ENCODE data around the gene MTMR2. TPM values are rescaled to one million over a fixed set of nuclear protein-coding genes. Genes with fewer than 3 reads are reported as not detected.
A peak's percentile ranks its signal among the peaks of the same experiment; 100 is the strongest.
"Not testable (repeated sequence)": the region's sequence is repeated elsewhere in the genome, so short reads cannot be mapped to it uniquely, and the experiment has no call there.

MTMR2 gene
- total RNA-seq, 2 donors from 2014 or later = 36.3 to 40.1 TPM

DNA sequence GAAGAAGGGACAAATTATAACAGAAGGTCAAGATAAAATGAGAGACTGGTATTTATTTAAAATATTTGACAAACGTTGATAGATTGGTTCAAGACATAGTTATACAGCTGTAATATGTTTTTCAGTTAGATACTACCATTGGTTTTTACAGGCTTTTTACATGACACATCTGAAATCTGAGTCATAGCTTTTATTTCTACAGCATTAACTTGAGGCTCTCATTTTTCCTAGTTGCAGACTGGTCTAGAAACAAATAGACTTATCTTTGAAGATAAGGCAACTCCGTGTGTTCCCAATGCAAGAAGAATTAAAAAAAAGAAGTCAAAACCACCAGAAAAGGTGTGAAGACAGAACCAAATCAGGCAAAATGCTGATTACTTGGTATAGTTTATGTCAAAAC, 102.3 kb downstream of the MTMR2 start:
- DNase-seq = no peak
- H3K4me3 Mint-ChIP-seq = no peak overlapping the region
- no peak for ATAC-seq (replicated peaks in 1 of 2)
- H3K27me3 Mint-ChIP-seq (ENCODE audit: low read depth) = no peaks in the 10 kb centered on the region
- H3K9me3 Mint-ChIP-seq = no peaks in the 10 kb centered on the region
- H3K4me1 Mint-ChIP-seq (ENCODE audit: low read depth) = no peaks in the 10 kb centered on the region
- H3K36me3 Mint-ChIP-seq (ENCODE audit: insufficient read depth in 2 of 2) = peaks cover 12 to 35% of the 10 kb centered on the region in 2 donors
- H3K27ac Mint-ChIP-seq = peak overlapping the region; percentile 85

DNA sequence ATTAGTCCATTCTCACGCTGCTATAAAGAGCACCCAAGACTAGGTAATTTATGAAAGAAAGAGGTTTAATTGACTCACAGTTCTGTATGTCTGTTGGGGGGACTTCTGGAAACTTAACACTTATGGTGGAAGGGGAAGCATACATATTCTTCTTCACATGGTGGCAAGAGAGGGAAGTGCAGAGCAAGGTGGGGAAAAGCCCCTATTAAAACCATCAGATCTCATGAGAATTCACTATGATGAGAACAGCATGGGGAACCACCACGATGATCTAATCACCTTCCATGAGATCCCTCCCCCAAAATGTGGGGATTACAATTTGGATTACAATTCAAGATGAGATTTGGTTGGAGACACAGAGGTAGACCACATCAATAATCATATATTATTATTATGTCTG, 107.9 kb downstream of the MTMR2 start:
- no peak overlapping the region for H3K27ac Mint-ChIP-seq
- no peaks in the 10 kb centered on the region for H3K9me3 Mint-ChIP-seq
- H3K4me1 Mint-ChIP-seq (ENCODE audit: low read depth) = peaks cover 6% of the 10 kb centered on the region
- ATAC-seq (replicated peaks in 1 of 2) (no peak), DNase-seq (no peak)
- peaks cover 12 to 24% of the 10 kb centered on the region in 2 donors for H3K36me3 Mint-ChIP-seq (ENCODE audit: insufficient read depth in 2 of 2)
- no peaks in the 10 kb centered on the region for H3K27me3 Mint-ChIP-seq (ENCODE audit: low read depth)
- H3K4me3 Mint-ChIP-seq = no peak overlapping the region

DNA sequence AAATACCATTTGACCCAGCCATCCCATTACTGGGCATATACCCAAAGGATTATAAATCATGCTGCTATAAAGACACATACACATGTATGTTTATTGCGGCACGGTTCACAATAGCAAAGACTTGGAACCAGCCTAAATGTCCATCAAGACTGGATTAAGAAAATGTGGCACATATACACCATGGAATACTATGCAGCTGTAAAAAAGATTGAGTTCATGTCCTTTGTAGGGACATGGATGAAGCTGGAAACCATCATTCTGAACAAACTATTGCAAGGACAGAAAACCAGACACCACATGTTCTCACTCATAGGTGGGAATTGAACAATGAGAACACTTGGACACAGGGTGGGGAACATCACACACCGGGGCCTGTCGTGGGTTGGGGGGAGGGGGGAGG, 112.9 kb downstream of the MTMR2 start:
- not testable (repeated sequence) for ATAC-seq (replicated peaks in 1 of 2); H3K27me3 Mint-ChIP-seq (ENCODE audit: low read depth); H3K4me1 Mint-ChIP-seq (ENCODE audit: low read depth); H3K27ac Mint-ChIP-seq; H3K4me3 Mint-ChIP-seq; DNase-seq
- Mint-ChIP-seq H3K36me3 (ENCODE audit: insufficient read depth in 2 of 2) (peaks cover 11 to 28% of the 10 kb centered on the region in 2 donors), H3K9me3 (peaks cover 6 to 10% of the 10 kb centered on the region in 2 donors)

GRCh38 chr11:95806464-95806863, 117.4 kb downstream of the MTMR2 start:
- not testable (repeated sequence) for H3K27me3 Mint-ChIP-seq (ENCODE audit: low read depth); H3K4me3 Mint-ChIP-seq; ATAC-seq (replicated peaks in 1 of 2); H3K4me1 Mint-ChIP-seq (ENCODE audit: low read depth); H3K27ac Mint-ChIP-seq; DNase-seq
- Mint-ChIP-seq H3K9me3 (peaks cover 6 to 10% of the 10 kb centered on the region in 2 donors), H3K36me3 (ENCODE audit: insufficient read depth in 2 of 2) (peaks cover 12 to 43% of the 10 kb centered on the region in 2 donors)

- no peaks in the 10 kb centered on the region for H3K4me1 Mint-ChIP-seq (ENCODE audit: low read depth)
- H3K4me3 Mint-ChIP-seq = no peak overlapping the region
- H3K9me3 Mint-ChIP-seq = peaks cover 6 to 10% of the 10 kb centered on the region in 2 donors
- H3K27ac Mint-ChIP-seq = no peak overlapping the region
- peaks cover 10 to 49% of the 10 kb centered on the region in 2 donors for H3K36me3 Mint-ChIP-seq (ENCODE audit: insufficient read depth in 2 of 2)
- no peak for DNase-seq
- ATAC-seq (replicated peaks in 1 of 2) = no peak
- no peaks in the 10 kb centered on the region for H3K27me3 Mint-ChIP-seq (ENCODE audit: low read depth)
These were observed 118.0 kb downstream of the MTMR2 start for GRCh38 chr11:95805869-95806268.

DNA sequence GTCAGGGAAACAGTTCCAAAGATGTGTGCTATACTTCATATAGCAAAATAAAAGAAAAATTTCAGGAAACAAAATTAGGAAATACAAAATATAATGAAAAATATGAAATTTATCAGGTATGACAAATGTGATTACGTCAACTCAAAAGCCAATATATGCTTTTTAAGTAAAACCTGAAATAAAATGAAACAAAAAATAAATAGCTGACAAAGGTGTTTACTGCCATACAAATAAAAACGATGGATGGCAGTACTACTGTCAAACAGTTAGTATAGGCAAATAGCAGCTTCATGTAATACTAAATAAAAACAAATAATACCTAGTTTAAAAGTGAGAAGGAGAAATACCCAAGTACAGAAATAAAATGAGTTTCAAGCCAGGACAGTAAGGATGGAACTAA, 119.9 kb downstream of the MTMR2 start:
- no peaks in the 10 kb centered on the region for H3K4me1 Mint-ChIP-seq (ENCODE audit: low read depth)
- no peak overlapping the region for H3K27ac Mint-ChIP-seq
- H3K36me3 Mint-ChIP-seq (ENCODE audit: insufficient read depth in 2 of 2) = peaks cover 15 to 61% of the 10 kb centered on the region in 2 donors
- H3K4me3 Mint-ChIP-seq = no peak overlapping the region
- no peaks in the 10 kb centered on the region for H3K27me3 Mint-ChIP-seq (ENCODE audit: low read depth)
- no peak for ATAC-seq (replicated peaks in 1 of 2)
- peaks cover 5 to 9% of the 10 kb centered on the region in 2 donors for H3K9me3 Mint-ChIP-seq
- no peak for DNase-seq

DNA sequence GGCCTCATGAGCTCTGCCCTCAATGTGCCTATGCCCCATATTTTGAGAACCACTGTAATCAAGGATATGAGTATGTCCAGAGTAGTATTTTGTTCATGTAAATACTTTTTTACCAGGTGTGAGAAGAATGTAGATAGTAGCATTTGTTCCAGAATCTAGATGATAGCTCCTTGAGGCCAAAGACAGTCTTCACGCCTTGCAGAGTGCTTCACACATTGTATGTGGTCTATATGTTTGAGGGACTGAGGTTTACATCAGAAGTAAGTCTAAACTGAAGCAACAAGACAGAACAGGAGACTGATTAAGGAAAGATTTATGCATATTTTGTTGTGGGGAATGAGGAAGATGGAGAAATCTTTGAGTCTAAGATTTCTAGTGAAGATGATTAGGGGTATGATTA, 121.1 kb downstream of the MTMR2 start:
- no peaks in the 10 kb centered on the region for H3K27me3 Mint-ChIP-seq (ENCODE audit: low read depth)
- H3K4me1 Mint-ChIP-seq (ENCODE audit: low read depth) = no peaks in the 10 kb centered on the region
- peaks cover 13 to 58% of the 10 kb centered on the region in 2 donors for H3K36me3 Mint-ChIP-seq (ENCODE audit: insufficient read depth in 2 of 2)
- no peak overlapping the region for H3K4me3 Mint-ChIP-seq
- DNase-seq (no peak), ATAC-seq (replicated peaks in 1 of 2) (no peak)
- H3K27ac Mint-ChIP-seq = no peak overlapping the region
- peaks cover 2 to 3% of the 10 kb centered on the region in 2 donors for H3K9me3 Mint-ChIP-seq

DNA sequence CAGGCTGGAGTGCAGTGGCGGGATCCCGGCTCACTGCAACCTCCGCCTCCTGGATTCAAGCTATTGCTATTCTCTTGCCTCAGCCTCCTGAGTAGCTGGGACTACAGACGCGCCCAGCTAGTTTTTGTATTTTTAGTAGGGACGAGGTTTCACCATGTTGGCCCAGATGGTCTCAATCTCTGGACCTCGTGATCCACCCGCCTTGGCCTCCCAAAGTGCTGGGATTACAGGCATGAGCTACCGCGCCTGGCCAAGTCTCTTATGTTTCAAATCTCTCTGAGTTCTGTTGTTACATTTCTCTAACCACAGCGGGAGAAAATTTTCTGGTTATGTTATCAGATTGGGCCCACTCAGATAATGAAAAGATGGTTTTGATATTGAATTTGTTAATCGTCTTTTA, 123.5 kb downstream of the MTMR2 start:
- Mint-ChIP-seq H3K36me3 (ENCODE audit: insufficient read depth in 2 of 2) (peaks cover 8 to 45% of the 10 kb centered on the region in 2 donors), H3K4me3 (no peak overlapping the region), H3K27me3 (ENCODE audit: low read depth) (no peaks in the 10 kb centered on the region), H3K27ac (no peak overlapping the region), H3K4me1 (ENCODE audit: low read depth) (peaks cover 7% of the 10 kb centered on the region), H3K9me3 (no peaks in the 10 kb centered on the region)
- ATAC-seq (replicated peaks in 1 of 2) (no peak), DNase-seq (no peak)

DNA sequence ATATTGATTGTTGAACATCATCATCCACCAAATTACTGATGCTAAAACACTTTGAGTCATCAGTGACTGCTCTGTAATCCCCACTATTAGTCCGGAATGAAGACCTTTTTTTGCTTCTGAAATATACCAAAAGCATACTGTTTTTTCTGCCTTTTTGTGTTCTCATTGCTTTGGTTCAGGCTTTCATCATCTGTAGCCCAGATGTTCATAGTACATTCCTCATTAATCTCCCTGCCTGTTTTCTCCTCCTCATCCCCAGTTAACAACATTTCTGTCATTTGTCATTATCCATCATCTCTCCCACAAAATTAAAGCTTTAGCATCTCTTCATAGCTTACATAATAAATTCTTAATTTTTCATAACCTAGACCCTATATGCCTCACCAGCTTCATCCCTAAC, 124.4 kb downstream of the MTMR2 start:
- peaks cover 8 to 42% of the 10 kb centered on the region in 2 donors for H3K36me3 Mint-ChIP-seq (ENCODE audit: insufficient read depth in 2 of 2)
- H3K27me3 Mint-ChIP-seq (ENCODE audit: low read depth) = no peaks in the 10 kb centered on the region
- no peak overlapping the region for H3K4me3 Mint-ChIP-seq
- no peak for DNase-seq
- H3K27ac Mint-ChIP-seq = peak overlapping the region; percentile 5
- H3K4me1 Mint-ChIP-seq (ENCODE audit: low read depth) = peaks cover 16% of the 10 kb centered on the region
- no peaks in the 10 kb centered on the region for H3K9me3 Mint-ChIP-seq
- no peak for ATAC-seq (replicated peaks in 1 of 2)

DNA sequence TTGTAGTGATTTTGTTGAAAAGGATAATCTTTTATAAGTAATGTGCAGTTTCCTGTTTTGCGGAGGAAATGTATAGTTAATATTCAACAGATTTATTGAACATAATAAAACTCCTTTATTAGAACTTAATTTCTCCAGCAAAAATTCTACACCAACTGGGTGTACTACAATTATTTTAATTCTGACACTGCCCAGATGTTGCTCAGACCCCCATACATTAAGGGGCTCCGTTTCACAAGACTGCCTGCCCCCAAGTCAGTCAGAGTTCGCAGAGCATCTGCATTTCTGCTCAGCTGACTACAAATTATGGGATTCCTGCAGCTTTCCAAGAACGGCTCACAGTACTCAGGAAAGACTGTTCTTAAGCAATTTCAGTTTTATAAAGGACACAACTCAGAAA, 127.4 kb downstream of the MTMR2 start:
- Mint-ChIP-seq H3K27me3 (ENCODE audit: low read depth) (no peaks in the 10 kb centered on the region), H3K9me3 (no peaks in the 10 kb centered on the region), H3K4me3 (no peak overlapping the region), H3K27ac (no peak overlapping the region), H3K4me1 (ENCODE audit: low read depth) (peaks cover 46% of the 10 kb centered on the region), H3K36me3 (ENCODE audit: insufficient read depth in 2 of 2) (peaks cover 8 to 34% of the 10 kb centered on the region in 2 donors)
- DNase-seq = no peak
- ATAC-seq (replicated peaks in 1 of 2) = no peak

GRCh38 chr11:95795627-95796295, 128.1 kb downstream of the MTMR2 start:
- H3K27me3 Mint-ChIP-seq (ENCODE audit: low read depth) = no peaks in the 10 kb centered on the region
- peaks cover 52% of the 10 kb centered on the region for H3K4me1 Mint-ChIP-seq (ENCODE audit: low read depth)
- no peak overlapping the region for H3K27ac Mint-ChIP-seq
- no peaks in the 10 kb centered on the region for H3K9me3 Mint-ChIP-seq
- no peak overlapping the region for H3K4me3 Mint-ChIP-seq
- DNase-seq = no peak
- ATAC-seq (replicated peaks in 1 of 2) = no peak
- H3K36me3 Mint-ChIP-seq (ENCODE audit: insufficient read depth in 2 of 2) = peaks cover 11 to 31% of the 10 kb centered on the region in 2 donors

- Mint-ChIP-seq H3K9me3 (no peaks in the 10 kb centered on the region), H3K36me3 (ENCODE audit: insufficient read depth in 2 of 2) (peaks cover 7 to 20% of the 10 kb centered on the region in 2 donors), H3K27ac (no peak overlapping the region), H3K4me1 (ENCODE audit: low read depth) (peaks cover 52% of the 10 kb centered on the region), H3K4me3 (peak overlapping the region; percentile 11 to 41), H3K27me3 (ENCODE audit: low read depth) (no peaks in the 10 kb centered on the region)
- ATAC-seq (replicated peaks in 1 of 2) (no peak), DNase-seq (no peak)
These were observed 129.8 kb downstream of the MTMR2 start for GRCh38 chr11:95794086-95794485.

DNA sequence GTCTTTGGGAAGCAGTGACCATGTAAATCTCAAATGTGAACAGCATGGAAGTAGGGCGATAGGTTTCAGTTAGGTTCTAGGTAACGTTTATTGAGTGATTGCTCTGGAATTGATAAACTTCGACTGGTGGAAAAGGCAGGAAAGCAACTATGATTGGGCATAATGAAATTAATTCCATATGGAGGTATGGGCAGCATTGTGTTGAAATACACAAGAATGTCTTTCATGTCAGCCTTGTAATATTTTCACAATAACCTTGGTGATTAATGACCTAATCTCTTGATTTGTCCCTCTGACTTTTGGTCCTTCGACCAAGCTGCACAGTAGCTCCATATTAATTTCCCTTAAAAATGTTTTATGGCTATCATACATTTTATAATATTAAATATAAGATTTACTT, 130.8 kb downstream of the MTMR2 start:
- Mint-ChIP-seq H3K9me3 (no peaks in the 10 kb centered on the region), H3K27me3 (ENCODE audit: low read depth) (no peaks in the 10 kb centered on the region), H3K27ac (no peak overlapping the region), H3K4me1 (ENCODE audit: low read depth) (peaks cover 57% of the 10 kb centered on the region), H3K4me3 (peak overlapping the region; percentile 8 to 22), H3K36me3 (ENCODE audit: insufficient read depth in 2 of 2) (peaks cover 6 to 22% of the 10 kb centered on the region in 2 donors)
- ATAC-seq (replicated peaks in 1 of 2) (no peak), DNase-seq (no peak)

DNA sequence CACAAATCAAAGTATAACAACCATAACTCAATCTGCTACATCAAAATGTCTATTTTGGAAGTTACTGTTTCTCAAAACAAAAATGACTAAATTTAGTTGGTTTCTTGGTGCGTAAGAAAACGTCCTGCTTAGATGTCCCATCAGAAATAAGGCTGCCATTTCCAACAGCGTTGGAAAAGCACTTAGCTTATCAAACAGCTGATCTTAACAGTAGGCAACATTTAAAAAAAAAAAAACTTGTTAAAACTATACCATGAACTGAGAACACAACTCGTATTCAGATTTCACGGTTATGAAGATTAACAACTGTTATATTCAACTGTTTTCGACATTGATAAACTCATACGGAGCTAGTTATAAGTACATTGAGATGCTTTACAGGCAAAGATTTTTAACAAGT, 131.2 kb downstream of the MTMR2 start:
- peaks cover 6 to 26% of the 10 kb centered on the region in 2 donors for H3K36me3 Mint-ChIP-seq (ENCODE audit: insufficient read depth in 2 of 2)
- H3K27ac Mint-ChIP-seq = no peak overlapping the region
- DNase-seq (no peak), ATAC-seq (replicated peaks in 1 of 2) (no peak)
- H3K4me3 Mint-ChIP-seq = peak overlapping the region; percentile 8 to 22
- H3K27me3 Mint-ChIP-seq (ENCODE audit: low read depth) = no peaks in the 10 kb centered on the region
- peaks cover 61% of the 10 kb centered on the region for H3K4me1 Mint-ChIP-seq (ENCODE audit: low read depth)
- no peaks in the 10 kb centered on the region for H3K9me3 Mint-ChIP-seq
